GM12878 (cell line): ENCODE measurements around the gene KCNAB2.

Source experiments
- FOXM1 ChIP-seq: IDR thresholded peaks from 2 replicates; pipeline ENCODE4 v1.6.1; 2012; ENCODE audit warnings: low read depth, mild to moderate bottlenecking, inconsistent platforms, low read length, moderate library complexity
- POLR2A ChIP-seq: IDR thresholded peaks from 2 replicates; pipeline ENCODE4 v1.6.1; 2011; ENCODE audit warnings: low read depth, mild to moderate bottlenecking, low read length
- POLR2AphosphoS5 ChIP-seq: IDR thresholded peaks from 2 replicates; pipeline ENCODE4 v1.6.1; 2011; ENCODE audit warnings: mild to moderate bottlenecking, low read length, inconsistent platforms
- YY1 ChIP-seq: IDR thresholded peaks from 2 replicates; pipeline ENCODE4 v1.6.1; 2011; ENCODE audit warnings: low read depth, mild to moderate bottlenecking, low read length

DNA sequence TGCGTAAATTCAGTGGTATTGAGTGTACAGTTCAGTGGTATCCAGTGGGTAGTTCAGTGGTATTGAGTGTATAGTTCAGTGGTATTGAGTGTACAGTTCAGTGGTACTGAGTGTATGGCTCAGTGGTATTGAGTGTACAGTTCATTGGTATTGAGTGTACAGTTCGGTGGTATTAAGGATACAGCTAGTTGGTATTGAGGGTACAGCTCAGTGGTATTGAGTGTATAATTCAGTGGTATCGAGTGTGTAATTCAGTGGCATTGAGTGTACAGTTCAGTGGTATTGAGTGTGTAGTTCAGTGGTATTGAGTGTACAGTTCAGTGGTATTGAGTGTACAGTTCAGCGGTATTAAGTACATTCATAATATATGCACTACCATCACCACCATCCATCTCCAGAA is 23.5 kb upstream of the KCNAB2 start:
- TF ChIP-seq POLR2A (no peak), YY1 (no peak), POLR2AphosphoS5 (no peak), FOXM1 (no peak)
